A549 (cell line): ENCODE results near the gene SEMA3E. TPM values are rescaled to one million over a fixed set of nuclear protein-coding genes. Genes with fewer than 3 reads are reported as not detected.

Experiments
- ATAC-seq, 2 experiments: fragments of 200-7000 bp in 1 of 2; fragments of >200 bp in 1 of 2; cut with Nextera tagmentation in 1 of 2; cut with Tn5 transposase in 1 of 2; 3 replicates each; pipeline versions ENCODE4 v1.8.0 to v1.9.1; 2018 to 2020; ENCODE audit warnings: mild to moderate bottlenecking in 1 of 2, moderate library complexity in 1 of 2
- CTCF ChIA-PET: fragments of 300-600 bp; sonication (Branson Sonifier 250); formaldehyde crosslinking; extraction: SDS; loops from one replicate; lab custom pipeline; 2021; ENCODE audit warnings: antibody characterized with exemption, inconsistent platforms; lab: Yijun Ruan, JAX
- POLR2A ChIA-PET: fragments of 350-600 bp; formaldehyde crosslinking; extraction: SDS; loops from one replicate; lab custom pipeline; 2021; ENCODE audit warnings: antibody characterized with exemption, inconsistent platforms; lab: Yijun Ruan, JAX
- DNase-seq, 2 experiments: peaks; one replicate each; pipeline versions ENCODE4 v3.0.0 to v3.0.0-alpha.2; 2011 to 2016; ENCODE audit warnings: low read depth in 1 of 2, low spot score in 1 of 2
- FAIRE-seq: peaks from 2 replicates; lab custom pipeline; 2011; peaks lifted over from hg19 to GRCh38; lab: Jason Lieb, UNC
- H3K27ac ChIP-seq, 2 experiments: fragments of >200 bp; sonication (Bioruptor Twin); formaldehyde crosslinking; 3 replicates each; pipeline ENCODE4 v1.5.1; 2016 to 2017
- H3K4me1 ChIP-seq: fragments of >200 bp; sonication (Bioruptor Twin); formaldehyde crosslinking; 3 replicates; pipeline ENCODE4 v1.6.1; 2016
- H3K4me2 ChIP-seq: fragments of >200 bp; sonication (Bioruptor Twin); formaldehyde crosslinking; 3 replicates; pipeline ENCODE4 v1.6.1; 2016
- H3K4me3 ChIP-seq: fragments of >200 bp; sonication (Bioruptor Twin); formaldehyde crosslinking; 3 replicates; pipeline ENCODE4 v1.5.1; 2016
- H3K9me3 ChIP-seq: fragments of >200 bp; sonication (Bioruptor Twin); formaldehyde crosslinking; 3 replicates; pipeline ENCODE4 v1.6.1; 2016
- BHLHE40 ChIP-seq: IDR thresholded peaks from 2 replicates; pipeline ENCODE4 v1.6.1; 2012; ENCODE audit warnings: low read depth, low read length, inconsistent platforms
- CHD2 ChIP-seq: fragments of 150-350 bp; IDR thresholded peaks from 2 replicates; pipeline ENCODE4 v1.6.1; 2014; ENCODE audit warnings: low read length; ENCODE audit not compliant: partially characterized antibody
- CHD4 ChIP-seq: fragments of 200-600 bp; sonication (generic); IDR thresholded peaks from 2 replicates; pipeline ENCODE4 v1.6.1; 2016; ENCODE audit warnings: antibody characterized with exemption, mild to moderate bottlenecking, borderline replicate concordance
- EHF ChIP-seq: fragments of 250-450 bp; sonication (Bioruptor Pico); IDR thresholded peaks from 2 replicates; pipeline ENCODE4 v1.5.0; 2020; ENCODE audit warnings: mild to moderate bottlenecking
- EHMT2 ChIP-seq: fragments of 200-600 bp; sonication (generic); IDR thresholded peaks from 2 replicates; pipeline ENCODE4 v1.6.1; 2016; ENCODE audit warnings: antibody characterized with exemption, low read depth, mild to moderate bottlenecking, moderate library complexity
- GATA3 ChIP-seq: IDR thresholded peaks from 2 replicates; pipeline ENCODE4 v1.6.1; 2012; ENCODE audit warnings: borderline replicate concordance
- HDAC2 ChIP-seq: fragments of 200-600 bp; sonication (generic); IDR thresholded peaks from 2 replicates; pipeline ENCODE4 v1.6.1; 2016
- JUN ChIP-seq, 2 experiments: fragments of >200 bp; sonication (Bioruptor Twin); formaldehyde crosslinking; IDR thresholded peaks; 2 replicates in 1 of 2; 3 replicates in 1 of 2; pipeline ENCODE4 v1.6.1; 2016 to 2017
- KDM5A ChIP-seq: fragments of 200-600 bp; sonication (generic); IDR thresholded peaks from 2 replicates; pipeline ENCODE4 v1.6.1; 2016; ENCODE audit warnings: antibody characterized with exemption, mild to moderate bottlenecking
- MAZ ChIP-seq: fragments of 150-350 bp; IDR thresholded peaks from 2 replicates; pipeline ENCODE4 v1.6.1; 2014; ENCODE audit warnings: antibody characterized with exemption, low read depth, low read length, borderline replicate concordance
- MYC ChIP-seq: IDR thresholded peaks from 2 replicates; pipeline ENCODE4 v1.6.1; 2012; ENCODE audit warnings: mild to moderate bottlenecking, inconsistent platforms, low read length, improper control_type of control experiment, borderline replicate concordance
- NFE2L2 ChIP-seq: fragments of 150-350 bp; conservative IDR thresholded peaks from 2 replicates; pipeline ENCODE4 v1.6.1; 2014; ENCODE audit warnings: low read length
- POLR2A ChIP-seq: IDR thresholded peaks from 2 replicates; pipeline ENCODE4 v1.6.1; 2012; ENCODE audit warnings: mild to moderate bottlenecking, low read length
- RAD21 ChIP-seq, 2 experiments: fragments of >200 bp in 1 of 2; sonication (Bioruptor Twin) in 1 of 2; formaldehyde crosslinking in 1 of 2; IDR thresholded peaks in 1 of 2; conservative IDR thresholded peaks in 1 of 2; 2 replicates in 1 of 2; 3 replicates in 1 of 2; pipeline ENCODE4 v1.6.1; 2012 to 2018; ENCODE audit warnings: inconsistent platforms in 1 of 2
- RFX5 ChIP-seq: fragments of 450-650 bp; IDR thresholded peaks from 2 replicates; pipeline ENCODE4 v1.7.1; 2014; ENCODE audit warnings: antibody characterized with exemption, mild to moderate bottlenecking, moderate library complexity
- RNF2 ChIP-seq: fragments of 200-600 bp; sonication (generic); IDR thresholded peaks from 2 replicates; pipeline ENCODE4 v1.6.1; 2016; ENCODE audit warnings: low read depth, mild to moderate bottlenecking, antibody characterized with exemption, moderate library complexity, borderline replicate concordance
- SREBF2 ChIP-seq: fragments of 450-650 bp; IDR thresholded peaks from 2 replicates; pipeline ENCODE4 v1.6.1; 2014; ENCODE audit warnings: mild to moderate bottlenecking, moderate library complexity
- TFCP2L1 ChIP-seq: fragments of 250-450 bp; sonication (Bioruptor Pico); IDR thresholded peaks from 2 replicates; pipeline ENCODE4 v1.5.0; 2021; ENCODE audit warnings: mild to moderate bottlenecking
- TP53 ChIP-seq: fragments of 250-450 bp; sonication (Bioruptor Pico); IDR thresholded peaks from 2 replicates; pipeline ENCODE4 v1.5.0; 2021; ENCODE audit warnings: mild to moderate bottlenecking, moderate library complexity
- ZC3H11A ChIP-seq: fragments of 450-650 bp; IDR thresholded peaks from 2 replicates; pipeline ENCODE4 v1.6.1; 2014; ENCODE audit warnings: antibody characterized with exemption, mild to moderate bottlenecking
- ZNF302 ChIP-seq: fragments of 250-450 bp; sonication (Bioruptor Pico); IDR thresholded peaks from 2 replicates; pipeline ENCODE4 v1.9.0; 2021; ENCODE audit warnings: inconsistent platforms, mild to moderate bottlenecking, moderate library complexity
- ZSCAN20 ChIP-seq: fragments of 250-450 bp; sonication (Bioruptor Pico); IDR thresholded peaks from 2 replicates; pipeline ENCODE4 v1.8.0; 2022; ENCODE audit warnings: mild to moderate bottlenecking, moderate library complexity
- WGBS: methylation state at CpG from one replicate; pipeline ENCODE4 v1.1.6; 2017; ENCODE audit errors: missing lambda C conversion rate; 5-methylcytosine and 5-hydroxymethylcytosine counted together
- polyA plus RNA-seq, 4 experiments: library from polyadenylated mRNA; depleted of rRNA in 3 of 4; stranded (reverse); fragments of >200 nt; fragmentation: RNase III in 1 of 4; extraction: RNeasy Plus Mini Kit Qiagen cat#74134 plus additional on column Dnase treatment in 1 of 4; gene quantifications; 2 replicates in 3 of 4; 3 replicates in 1 of 4; pipeline ENCODE4 v1.2.3, GENCODE V29; 2011 to 2017
- TF ChIP-seq, protein P1 (sequence below): fragments of >200 bp; sonication (Bioruptor Twin); formaldehyde crosslinking; IDR thresholded peaks from 2 replicates; pipeline ENCODE4 v1.6.1; 2016
- TF ChIP-seq, protein P2 (sequence below): IDR thresholded peaks from 2 replicates; pipeline ENCODE4 v1.6.1; 2012
- TF ChIP-seq, protein P3 (sequence below): fragments of 150-350 bp; IDR thresholded peaks from 2 replicates; pipeline ENCODE4 v1.6.1; 2014; ENCODE audit warnings: low read depth, mild to moderate bottlenecking, low read length
- TF ChIP-seq, protein P4 (sequence below): fragments of 250-450 bp; sonication (Bioruptor Pico); IDR thresholded peaks from 2 replicates; pipeline ENCODE4 v1.5.0; 2020; ENCODE audit warnings: low read depth, mild to moderate bottlenecking, moderate library complexity

Gene SEMA3E
- polyA plus RNA-seq, 2 of the 4 experiments (the other 2 are of a cell fraction) = 1.4 to 2.3 TPM

DNA sequence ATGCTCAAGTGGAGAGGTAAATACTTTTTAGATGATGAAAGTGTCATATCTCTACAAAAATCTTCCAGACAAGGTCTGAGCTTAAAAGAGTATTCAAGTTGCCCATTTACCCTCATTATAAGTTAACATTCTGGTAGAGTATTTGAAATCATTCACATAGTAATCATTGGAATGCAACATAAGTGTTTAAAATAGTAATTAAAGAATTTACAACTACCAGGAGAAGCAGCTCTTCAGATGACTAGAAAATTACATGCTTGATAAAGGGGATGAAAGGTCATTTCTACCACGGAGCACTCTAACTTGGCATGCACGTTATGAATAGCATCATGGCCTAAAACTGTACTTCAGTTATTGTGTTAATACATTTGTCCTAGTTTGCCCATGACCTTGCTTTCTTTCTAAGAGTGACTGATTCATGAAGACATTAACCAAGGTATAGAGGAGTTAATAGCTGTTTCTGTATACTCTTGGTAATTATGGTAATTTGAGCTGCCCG is 120.0 kb downstream of the SEMA3E start (continued):
- TF ChIP-seq CHD4 = no peak
- no peak for TF ChIP-seq HDAC2
- no peak for TF ChIP-seq NFE2L2
- no peak for TF ChIP-seq TP53 (CRISPR knock-in tag)

DNA sequence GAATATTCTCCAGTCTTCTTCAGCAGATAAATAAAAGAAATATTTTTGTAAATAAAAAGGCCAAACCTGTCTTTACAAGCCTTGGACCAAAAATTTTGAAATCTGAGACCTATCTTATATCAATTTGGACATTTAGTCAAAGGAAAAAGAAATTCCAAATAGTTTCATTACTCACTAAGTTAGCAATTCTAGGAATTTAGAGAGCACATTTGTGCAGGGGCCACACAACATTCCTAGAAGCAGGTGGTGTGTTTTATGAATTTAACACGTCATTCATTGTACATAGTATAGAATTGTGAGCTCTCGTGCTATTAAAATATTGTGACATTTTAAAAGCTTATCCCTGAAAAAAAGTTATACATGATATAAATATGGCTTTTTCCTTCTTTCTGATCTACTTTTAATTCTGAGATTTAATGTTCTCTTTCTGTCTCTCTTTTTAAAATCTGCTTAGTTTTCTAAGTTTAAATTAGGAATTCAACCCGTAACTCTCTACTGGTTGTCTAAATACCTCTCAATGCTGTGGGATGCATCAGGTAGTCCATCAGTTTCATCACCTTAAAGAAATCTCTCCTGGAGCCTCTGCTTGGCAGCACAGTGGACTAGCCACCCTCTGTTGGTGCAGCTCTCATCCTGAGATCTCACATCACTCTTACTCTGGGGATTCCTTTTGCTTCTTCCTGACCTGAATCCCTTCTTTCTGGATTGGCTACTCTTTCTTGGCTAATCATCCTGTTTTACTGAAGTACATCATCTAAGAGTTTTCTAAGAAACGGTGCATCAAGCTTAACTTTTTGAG is 124.5 kb downstream of the SEMA3E start:
- WGBS = 25% methylated on average over 4 of the region's 4 CpGs
- Histone ChIP-seq H3K4me2 (peak overlapping the region; percentile 47), H3K4me1 (peaks cover 21% of the 10 kb centered on the region), H3K4me3 (no peak overlapping the region), H3K27ac (peak overlapping the region; percentile 7 to 38; a peak in 2 of 6 replicates), H3K9me3 (no peaks in the 10 kb centered on the region)
- ATAC-seq (peak; percentile 59 to 61; a peak in 3 of 6 replicates), DNase-seq (peak in 1 of 2 experiments; percentile 12), FAIRE-seq (no peak)
- POLR2A ChIA-PET = no interaction called here
- TF ChIP-seq MYC (no peak), GATA3 (peak; percentile 57; the same call in 1 of the 2 replicates)
- CTCF ChIA-PET = interaction anchor here (1.1 to 1.9 kb wide), 3 partner anchors 9 to 15 kb away, joined by 3 to 8 read pairs (median 5); no protein-coding TSS in a partner anchor

DNA sequence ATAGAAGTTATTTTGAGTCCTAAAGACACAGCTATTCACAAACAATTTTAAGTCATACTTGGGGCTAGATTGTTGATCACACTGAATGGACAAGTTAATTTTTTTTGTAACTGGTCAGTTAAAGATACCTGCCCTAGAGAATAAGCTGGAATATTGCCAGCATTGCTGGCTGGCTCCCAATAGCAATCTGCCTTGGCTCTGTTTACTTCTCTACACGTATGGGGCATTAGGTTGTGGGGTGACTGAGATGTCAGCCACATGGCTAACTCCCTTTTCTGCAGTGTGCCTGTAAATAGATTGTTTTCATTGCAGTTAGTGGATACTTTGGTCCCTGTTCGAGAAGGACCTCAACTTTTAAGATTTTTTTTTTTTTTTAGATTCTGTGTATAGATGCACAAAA is 128.2 kb downstream of the SEMA3E start:
- WGBS = 11% methylated on average over 2 of the region's 2 CpGs
- ATAC-seq = no peak
- Histone ChIP-seq H3K4me2 (no peak overlapping the region), H3K27ac (no peak overlapping the region), H3K4me3 (no peak overlapping the region), H3K9me3 (no peaks in the 10 kb centered on the region), H3K4me1 (peaks cover 25% of the 10 kb centered on the region)
- ChIA-PET POLR2A (no interaction called here), CTCF (interaction anchor here (0.9 to 1.1 kb wide), 2 partner anchors 20 to 97 kb away, joined by 3 read pairs; no protein-coding TSS in a partner anchor)
- TF ChIP-seq ZNF302 (CRISPR knock-in tag) (no peak), POLR2A (no peak), KDM5A (no peak)
- FAIRE-seq = no peak
- no peak for DNase-seq

DNA sequence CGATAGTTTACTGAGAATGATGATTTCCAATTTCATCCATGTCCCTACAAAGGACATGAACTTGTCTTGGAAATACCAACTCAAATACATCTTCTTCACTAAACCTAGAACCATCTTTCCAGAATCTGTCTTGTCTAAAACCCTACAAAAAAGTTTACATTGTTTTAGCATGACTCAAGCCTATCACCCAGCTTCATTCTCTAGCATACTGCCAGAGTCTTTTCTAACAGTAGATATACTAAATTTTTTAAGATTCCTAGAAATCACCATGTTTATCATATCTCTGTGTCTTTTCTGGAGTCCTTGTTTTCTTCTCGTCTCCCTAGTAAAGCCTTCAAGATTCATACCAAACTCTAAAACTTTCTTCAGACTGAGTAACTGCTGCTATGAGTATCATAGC is 129.7 kb downstream of the SEMA3E start:
- 94% methylated on average over 2 of the region's 2 CpGs for WGBS
- no peaks in the 10 kb centered on the region for H3K9me3 ChIP-seq
- TF ChIP-seq RAD21 (conservative IDR thresholded peaks at IDR 0.05 in 1 of 2, IDR thresholded peaks at IDR 0.05 in 1 of 2) (no peak), MAZ (no peak), SREBF2 (no peak), CHD4 (no peak), RNF2 (no peak), TFCP2L1 (CRISPR knock-in tag) (no peak), RFX5 (no peak), EHMT2 (no peak), BHLHE40 (no peak), CHD2 (no peak), ZSCAN20 (CRISPR knock-in tag) (no peak), ZC3H11A (no peak), POLR2A (no peak), EHF (no peak), JUN (IDR thresholded peaks at IDR 0.05) (no peak)
- TF ChIP-seq, protein P1, sequence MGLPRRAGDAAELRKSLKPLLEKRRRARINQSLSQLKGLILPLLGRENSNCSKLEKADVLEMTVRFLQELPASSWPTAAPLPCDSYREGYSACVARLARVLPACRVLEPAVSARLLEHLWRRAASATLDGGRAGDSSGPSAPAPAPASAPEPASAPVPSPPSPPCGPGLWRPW = no peak
- TF ChIP-seq, protein P2, sequence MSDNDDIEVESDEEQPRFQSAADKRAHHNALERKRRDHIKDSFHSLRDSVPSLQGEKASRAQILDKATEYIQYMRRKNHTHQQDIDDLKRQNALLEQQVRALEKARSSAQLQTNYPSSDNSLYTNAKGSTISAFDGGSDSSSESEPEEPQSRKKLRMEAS = no peak
- TF ChIP-seq, protein P3, sequence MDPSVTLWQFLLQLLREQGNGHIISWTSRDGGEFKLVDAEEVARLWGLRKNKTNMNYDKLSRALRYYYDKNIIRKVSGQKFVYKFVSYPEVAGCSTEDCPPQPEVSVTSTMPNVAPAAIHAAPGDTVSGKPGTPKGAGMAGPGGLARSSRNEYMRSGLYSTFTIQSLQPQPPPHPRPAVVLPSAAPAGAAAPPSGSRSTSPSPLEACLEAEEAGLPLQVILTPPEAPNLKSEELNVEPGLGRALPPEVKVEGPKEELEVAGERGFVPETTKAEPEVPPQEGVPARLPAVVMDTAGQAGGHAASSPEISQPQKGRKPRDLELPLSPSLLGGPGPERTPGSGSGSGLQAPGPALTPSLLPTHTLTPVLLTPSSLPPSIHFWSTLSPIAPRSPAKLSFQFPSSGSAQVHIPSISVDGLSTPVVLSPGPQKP = no peak
- TF ChIP-seq, protein P4, sequence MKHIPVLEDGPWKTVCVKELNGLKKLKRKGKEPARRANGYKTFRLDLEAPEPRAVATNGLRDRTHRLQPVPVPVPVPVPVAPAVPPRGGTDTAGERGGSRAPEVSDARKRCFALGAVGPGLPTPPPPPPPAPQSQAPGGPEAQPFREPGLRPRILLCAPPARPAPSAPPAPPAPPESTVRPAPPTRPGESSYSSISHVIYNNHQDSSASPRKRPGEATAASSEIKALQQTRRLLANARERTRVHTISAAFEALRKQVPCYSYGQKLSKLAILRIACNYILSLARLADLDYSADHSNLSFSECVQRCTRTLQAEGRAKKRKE (CRISPR knock-in tag) = no peak
- TF ChIP-seq, all 56 proteins: peak for 0
- no peak overlapping the region for H3K4me3 ChIP-seq
- H3K27ac ChIP-seq = no peak overlapping the region
- POLR2A ChIA-PET = no interaction called here
- H3K4me2 ChIP-seq = no peak overlapping the region
- H3K4me1 ChIP-seq = peaks cover 11% of the 10 kb centered on the region
- ATAC-seq (no peak), DNase-seq (no peak), FAIRE-seq (no peak)
- CTCF ChIA-PET = no interaction called here
